GM12878 (cell line): ENCODE measurements around the gene MFAP4. TPM values are rescaled to one million over a fixed set of nuclear protein-coding genes. Genes with fewer than 3 reads are reported as not detected.

ENCODE experiments used
- ATAC-seq: fragments of 200-7000 bp; cut with Tn5 transposase; 3 replicates; pipeline ENCODE4 v1.9.1; 2020; ENCODE audit warnings: mild to moderate bottlenecking, moderate library complexity
- BruUV-seq: library from RNA; stranded (reverse); fragments of 400-500 nt; replicated peaks from 2 replicates; lab custom pipeline; 2021; lab: Mats Ljungman, UMichigan
- CTCF ChIA-PET: fragments of 300-600 bp; sonication (Branson Sonifier 250); formaldehyde crosslinking; extraction: SDS; loops from one replicate; lab custom pipeline; 2021; ENCODE audit warnings: inconsistent platforms; lab: Yijun Ruan, JAX
- POLR2A ChIA-PET: fragments of 350-600 bp; formaldehyde crosslinking; extraction: SDS; loops from one replicate; lab custom pipeline; 2021; ENCODE audit warnings: inconsistent platforms; lab: Charles Lee
- RAD21 ChIA-PET: fragments of 300-600 bp; sonication (Branson Sonifier 250); formaldehyde crosslinking; loops from one replicate; lab custom pipeline; 2023; ENCODE audit warnings: antibody characterized with exemption; ENCODE audit not compliant: unreplicated experiment; lab: Charles Lee
- SMC1A ChIA-PET: fragments of 300-600 bp; sonication (Branson Sonifier 250); formaldehyde crosslinking; loops from one replicate; lab custom pipeline; 2023; ENCODE audit not compliant: unreplicated experiment, uncharacterized antibody; lab: Charles Lee
- DNase-seq: peaks from one replicate; pipeline ENCODE4 v3.0.0-alpha.2; 2011; ENCODE audit warnings: low read depth, low spot score
- FAIRE-seq: peaks from 3 replicates; lab custom pipeline; 2011; peaks lifted over from hg19 to GRCh38; lab: Jason Lieb, UNC
- H2AFZ ChIP-seq: 2 replicates; pipeline ENCODE4 v1.6.0; 2011; ENCODE audit warnings: low read depth, low read length, control low read depth; ENCODE audit not compliant: control insufficient read depth
- H3K27ac ChIP-seq: 2 replicates; pipeline ENCODE4 v1.5.1; 2011; ENCODE audit warnings: control low read depth; ENCODE audit not compliant: control insufficient read depth, insufficient read depth
- H3K27me3 ChIP-seq, 2 experiments: replicated peaks in 1 of 2; 2 replicates each; pipeline versions ENCODE4 v1.6.0 to v1.6.1; 2011; ENCODE audit warnings: low read length in 1 of 2; ENCODE audit not compliant: control insufficient read depth in 2 of 2, insufficient read depth in 2 of 2
- H3K36me3 ChIP-seq, 2 experiments: 2 replicates each; pipeline ENCODE4 v1.5.1; 2011; ENCODE audit warnings: low read length in 1 of 2; ENCODE audit not compliant: control insufficient read depth in 2 of 2, insufficient read depth in 2 of 2
- H3K4me1 ChIP-seq: 2 replicates; pipeline ENCODE4 v1.6.1; 2011; ENCODE audit warnings: mild to moderate bottlenecking, low read length, moderate library complexity, mixed read lengths; ENCODE audit not compliant: control insufficient read depth, insufficient read depth
- H3K4me2 ChIP-seq: 2 replicates; pipeline ENCODE4 v1.6.0; 2011; ENCODE audit warnings: control low read depth; ENCODE audit not compliant: control insufficient read depth, insufficient read depth
- H3K4me3 ChIP-seq: fragments of 200-600 bp; sonication (generic); 2 replicates; pipeline ENCODE4 v1.5.1; 2016
- H3K79me2 ChIP-seq: 2 replicates; pipeline ENCODE4 v1.6.0; 2011; ENCODE audit warnings: low read length; ENCODE audit not compliant: control insufficient read depth, insufficient read depth
- H3K9ac ChIP-seq: 2 replicates; pipeline ENCODE4 v1.8.0; 2011; ENCODE audit warnings: low read length, control low read depth, mixed read lengths; ENCODE audit not compliant: control insufficient read depth, insufficient read depth
- H3K9me3 ChIP-seq: replicated peaks from 3 replicates; pipeline ENCODE4 v1.5.1; 2011; ENCODE audit warnings: mild to moderate bottlenecking, low read length; ENCODE audit not compliant: control insufficient read depth, insufficient read depth
- H4K20me1 ChIP-seq: 2 replicates; pipeline ENCODE4 v1.6.0; 2011; ENCODE audit not compliant: control insufficient read depth, insufficient read depth
- CBX5 ChIP-seq: sonication (generic); IDR thresholded peaks from 2 replicates; pipeline ENCODE4 v1.6.1; 2016; ENCODE audit warnings: low read depth, moderate library complexity, mild to moderate bottlenecking, inconsistent platforms
- CHD2 ChIP-seq: IDR thresholded peaks from 2 replicates; pipeline ENCODE4 v1.6.1; 2011; ENCODE audit warnings: low read depth, low read length, improper control_type of control experiment, borderline replicate concordance
- EGR1 ChIP-seq, 2 experiments: IDR thresholded peaks; 1 replicate in 1 of 2; 2 replicates in 1 of 2; pipeline ENCODE4 v1.6.1; 2011 to 2012; ENCODE audit warnings: low read depth in 2 of 2, low read length in 2 of 2, borderline replicate concordance in 1 of 2, mild to moderate bottlenecking in 1 of 2, moderate library complexity in 1 of 2
- IRF4 ChIP-seq: IDR thresholded peaks from 2 replicates; pipeline ENCODE4 v1.6.1; 2011; ENCODE audit warnings: low read depth, low read length
- MXI1 ChIP-seq: fragments of 150-350 bp; IDR thresholded peaks from 2 replicates; pipeline ENCODE4 v1.6.1; 2011; ENCODE audit warnings: low read depth, mild to moderate bottlenecking, inconsistent platforms, low read length, improper control_type of control experiment
- NFYB ChIP-seq: IDR thresholded peaks from 2 replicates; pipeline ENCODE4 v1.6.1; 2011; ENCODE audit warnings: low read depth, mild to moderate bottlenecking, low read length, improper control_type of control experiment, moderate library complexity; ENCODE audit not compliant: insufficient read depth
- STAT1 ChIP-seq: fragments of 450-650 bp; conservative IDR thresholded peaks from 2 replicates; pipeline ENCODE4 v1.6.1; 2014; ENCODE audit warnings: antibody characterized with exemption, mild to moderate bottlenecking
- WGBS: methylation state at CpG from one replicate; pipeline ENCODE4 v1.1.6; 2016; ENCODE audit warnings: low lambda C conversion rate; ENCODE audit not compliant: insufficient replicate concordance, insufficient coverage; ENCODE audit errors: missing lambda C conversion rate; 5-methylcytosine and 5-hydroxymethylcytosine counted together
- in situ Hi-C: fragments of 300-500 bp; cut with MboI; formaldehyde crosslinking; loops from 9 replicates; pipeline ENCODE4 v1.14.3; 2018; ENCODE audit warnings: mixed read lengths
- intact Hi-C: fragments of 100-400 bp; cut with micrococcal nuclease; formaldehyde crosslinking; loops from one replicate; pipeline ENCODE4 v1.14.2; 2022; ENCODE audit not compliant: unreplicated experiment
- polyA plus RNA-seq, 11 experiments: library from polyadenylated mRNA; depleted of rRNA in 4 of 11; unstranded in 6 of 11; stranded (reverse) in 5 of 11; fragments of >200 nt; fragmentation: Nextera tagmentation in 4 of 11; fragmentation: Illumina TruSeq in 1 of 11; extraction: Ambion mirVana in 4 of 11; extraction: Trizol in 1 of 11; gene quantifications; 1 replicate in 1 of 11; 2 replicates in 10 of 11; pipeline versions ENCODE4 v1.2.1 to v1.2.3, GENCODE V29; 2011 to 2016; ENCODE audit warnings: inconsistent platforms in 2 of 11, missing spikeins in 2 of 11, low read depth in 1 of 11
- total RNA-seq, 4 experiments: library from RNA; depleted of rRNA in 3 of 4; stranded (reverse); fragments of >200 nt in 3 of 4; fragmentation: Illumina TruSeq in 1 of 4; extraction: Trizol in 1 of 4; gene quantifications; 2 replicates each; pipeline versions ENCODE4 v1.2.1 to v1.2.3, GENCODE V29; 2013 to 2021
- TF ChIP-seq, protein P1 (sequence below): IDR thresholded peaks from 2 replicates; pipeline ENCODE4 v1.6.1; 2012; ENCODE audit warnings: mild to moderate bottlenecking, low read depth, low read length
- TF ChIP-seq, protein P2 (sequence below): fragments of 450-650 bp; IDR thresholded peaks from 2 replicates; pipeline ENCODE4 v1.6.1; 2016; ENCODE audit warnings: mild to moderate bottlenecking, moderate library complexity, borderline replicate concordance
- TF ChIP-seq, protein P3 (sequence below): fragments of 150-350 bp; IDR thresholded peaks from 2 replicates; pipeline ENCODE4 v1.6.1; 2014; ENCODE audit warnings: mild to moderate bottlenecking, low read depth, low read length
- TF ChIP-seq, protein P4 (sequence below): IDR thresholded peaks from 2 replicates; pipeline ENCODE4 v1.6.1; 2011; ENCODE audit warnings: borderline replicate concordance, low read depth, mild to moderate bottlenecking, moderate library complexity, mixed read lengths, low read length; ENCODE audit not compliant: insufficient read depth; ENCODE audit errors: extremely low read length

MFAP4 gene
- total and polyA plus RNA-seq, 10 of the 15 experiments (the other 5 are each of a cell fraction or from before 2014, with no cell fraction given): 0.08 to 0.28 (median 0.09) TPM; not detected in 7

DNA sequence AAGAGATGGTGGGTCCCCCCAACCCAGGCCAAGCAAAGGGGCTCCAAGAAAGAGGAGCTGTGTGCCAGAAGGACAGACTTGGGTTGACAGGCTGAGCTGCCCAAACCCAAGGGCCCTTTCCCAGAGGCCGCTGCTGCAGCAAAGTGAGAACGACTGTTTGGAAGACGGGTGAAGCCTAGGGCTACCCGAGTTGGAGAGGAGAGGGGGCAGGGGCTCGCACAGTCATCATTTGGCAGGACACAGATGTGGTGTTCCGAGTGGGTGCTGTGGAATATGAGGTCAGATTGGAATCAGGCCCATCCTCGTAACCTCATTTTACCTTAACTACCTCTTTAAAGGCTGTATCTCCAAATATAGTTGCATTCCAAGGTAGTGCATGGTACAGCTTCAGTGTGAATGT is 5.3 kb upstream of the MFAP4 start:
- ChIA-PET RAD21 (no interaction called here), POLR2A (no interaction called here), CTCF (no interaction called here), SMC1A (no interaction called here)
- FAIRE-seq (no peak), DNase-seq (no peak), ATAC-seq (no peak)
- 26% methylated on average over 7 of the region's 7 CpGs for WGBS
- Histone ChIP-seq H3K4me1 (0 out of 2 replicates have a peak, but pooled peaks cover under 1% of the 10 kb centered on the region), H3K9ac (no peak overlapping the region), H4K20me1 (no peaks in the 10 kb centered on the region), H3K27ac (no peak overlapping the region), H3K27me3 (peaks cover 0 to 1% of the 10 kb centered on the region in 2 experiments; a peak in 1 of 4 replicates), H3K36me3 (no peaks in the 10 kb centered on the region), H2AFZ (no peak overlapping the region), H3K4me3 (no peak overlapping the region), H3K9me3 (no peaks in the 10 kb centered on the region), H3K4me2 (no peak overlapping the region), H3K79me2 (no peaks in the 10 kb centered on the region)
- intact Hi-C loops (no loop called here), in situ Hi-C loops (no loop called here)
- TF ChIP-seq, protein P1, sequence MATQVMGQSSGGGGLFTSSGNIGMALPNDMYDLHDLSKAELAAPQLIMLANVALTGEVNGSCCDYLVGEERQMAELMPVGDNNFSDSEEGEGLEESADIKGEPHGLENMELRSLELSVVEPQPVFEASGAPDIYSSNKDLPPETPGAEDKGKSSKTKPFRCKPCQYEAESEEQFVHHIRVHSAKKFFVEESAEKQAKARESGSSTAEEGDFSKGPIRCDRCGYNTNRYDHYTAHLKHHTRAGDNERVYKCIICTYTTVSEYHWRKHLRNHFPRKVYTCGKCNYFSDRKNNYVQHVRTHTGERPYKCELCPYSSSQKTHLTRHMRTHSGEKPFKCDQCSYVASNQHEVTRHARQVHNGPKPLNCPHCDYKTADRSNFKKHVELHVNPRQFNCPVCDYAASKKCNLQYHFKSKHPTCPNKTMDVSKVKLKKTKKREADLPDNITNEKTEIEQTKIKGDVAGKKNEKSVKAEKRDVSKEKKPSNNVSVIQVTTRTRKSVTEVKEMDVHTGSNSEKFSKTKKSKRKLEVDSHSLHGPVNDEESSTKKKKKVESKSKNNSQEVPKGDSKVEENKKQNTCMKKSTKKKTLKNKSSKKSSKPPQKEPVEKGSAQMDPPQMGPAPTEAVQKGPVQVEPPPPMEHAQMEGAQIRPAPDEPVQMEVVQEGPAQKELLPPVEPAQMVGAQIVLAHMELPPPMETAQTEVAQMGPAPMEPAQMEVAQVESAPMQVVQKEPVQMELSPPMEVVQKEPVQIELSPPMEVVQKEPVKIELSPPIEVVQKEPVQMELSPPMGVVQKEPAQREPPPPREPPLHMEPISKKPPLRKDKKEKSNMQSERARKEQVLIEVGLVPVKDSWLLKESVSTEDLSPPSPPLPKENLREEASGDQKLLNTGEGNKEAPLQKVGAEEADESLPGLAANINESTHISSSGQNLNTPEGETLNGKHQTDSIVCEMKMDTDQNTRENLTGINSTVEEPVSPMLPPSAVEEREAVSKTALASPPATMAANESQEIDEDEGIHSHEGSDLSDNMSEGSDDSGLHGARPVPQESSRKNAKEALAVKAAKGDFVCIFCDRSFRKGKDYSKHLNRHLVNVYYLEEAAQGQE: no peak
- no peak for TF ChIP-seq CBX5
- TF ChIP-seq EGR1 (IDR thresholded peaks at IDR 0.05; ENCODE audit: borderline replicate concordance in 1 of 2, low read depth in 2 of 2, low read length in 2 of 2): no peak
- TF ChIP-seq STAT1: no peak
- TF ChIP-seq, protein P2, sequence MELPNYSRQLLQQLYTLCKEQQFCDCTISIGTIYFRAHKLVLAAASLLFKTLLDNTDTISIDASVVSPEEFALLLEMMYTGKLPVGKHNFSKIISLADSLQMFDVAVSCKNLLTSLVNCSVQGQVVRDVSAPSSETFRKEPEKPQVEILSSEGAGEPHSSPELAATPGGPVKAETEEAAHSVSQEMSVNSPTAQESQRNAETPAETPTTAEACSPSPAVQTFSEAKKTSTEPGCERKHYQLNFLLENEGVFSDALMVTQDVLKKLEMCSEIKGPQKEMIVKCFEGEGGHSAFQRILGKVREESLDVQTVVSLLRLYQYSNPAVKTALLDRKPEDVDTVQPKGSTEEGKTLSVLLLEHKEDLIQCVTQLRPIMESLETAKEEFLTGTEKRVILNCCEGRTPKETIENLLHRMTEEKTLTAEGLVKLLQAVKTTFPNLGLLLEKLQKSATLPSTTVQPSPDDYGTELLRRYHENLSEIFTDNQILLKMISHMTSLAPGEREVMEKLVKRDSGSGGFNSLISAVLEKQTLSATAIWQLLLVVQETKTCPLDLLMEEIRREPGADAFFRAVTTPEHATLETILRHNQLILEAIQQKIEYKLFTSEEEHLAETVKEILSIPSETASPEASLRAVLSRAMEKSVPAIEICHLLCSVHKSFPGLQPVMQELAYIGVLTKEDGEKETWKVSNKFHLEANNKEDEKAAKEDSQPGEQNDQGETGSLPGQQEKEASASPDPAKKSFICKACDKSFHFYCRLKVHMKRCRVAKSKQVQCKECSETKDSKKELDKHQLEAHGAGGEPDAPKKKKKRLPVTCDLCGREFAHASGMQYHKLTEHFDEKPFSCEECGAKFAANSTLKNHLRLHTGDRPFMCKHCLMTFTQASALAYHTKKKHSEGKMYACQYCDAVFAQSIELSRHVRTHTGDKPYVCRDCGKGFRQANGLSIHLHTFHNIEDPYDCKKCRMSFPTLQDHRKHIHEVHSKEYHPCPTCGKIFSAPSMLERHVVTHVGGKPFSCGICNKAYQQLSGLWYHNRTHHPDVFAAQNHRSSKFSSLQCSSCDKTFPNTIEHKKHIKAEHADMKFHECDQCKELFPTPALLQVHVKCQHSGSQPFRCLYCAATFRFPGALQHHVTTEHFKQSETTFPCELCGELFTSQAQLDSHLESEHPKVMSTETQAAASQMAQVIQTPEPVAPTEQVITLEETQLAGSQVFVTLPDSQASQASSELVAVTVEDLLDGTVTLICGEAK: no peak
- no peak for TF ChIP-seq CHD2
- no peak for TF ChIP-seq NFYB
- no peak for TF ChIP-seq IRF4
- TF ChIP-seq, protein P3, sequence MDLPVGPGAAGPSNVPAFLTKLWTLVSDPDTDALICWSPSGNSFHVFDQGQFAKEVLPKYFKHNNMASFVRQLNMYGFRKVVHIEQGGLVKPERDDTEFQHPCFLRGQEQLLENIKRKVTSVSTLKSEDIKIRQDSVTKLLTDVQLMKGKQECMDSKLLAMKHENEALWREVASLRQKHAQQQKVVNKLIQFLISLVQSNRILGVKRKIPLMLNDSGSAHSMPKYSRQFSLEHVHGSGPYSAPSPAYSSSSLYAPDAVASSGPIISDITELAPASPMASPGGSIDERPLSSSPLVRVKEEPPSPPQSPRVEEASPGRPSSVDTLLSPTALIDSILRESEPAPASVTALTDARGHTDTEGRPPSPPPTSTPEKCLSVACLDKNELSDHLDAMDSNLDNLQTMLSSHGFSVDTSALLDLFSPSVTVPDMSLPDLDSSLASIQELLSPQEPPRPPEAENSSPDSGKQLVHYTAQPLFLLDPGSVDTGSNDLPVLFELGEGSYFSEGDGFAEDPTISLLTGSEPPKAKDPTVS: no peak
- TF ChIP-seq, protein P4, sequence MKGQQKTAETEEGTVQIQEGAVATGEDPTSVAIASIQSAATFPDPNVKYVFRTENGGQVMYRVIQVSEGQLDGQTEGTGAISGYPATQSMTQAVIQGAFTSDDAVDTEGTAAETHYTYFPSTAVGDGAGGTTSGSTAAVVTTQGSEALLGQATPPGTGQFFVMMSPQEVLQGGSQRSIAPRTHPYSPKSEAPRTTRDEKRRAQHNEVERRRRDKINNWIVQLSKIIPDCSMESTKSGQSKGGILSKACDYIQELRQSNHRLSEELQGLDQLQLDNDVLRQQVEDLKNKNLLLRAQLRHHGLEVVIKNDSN: no peak
- no peak for TF ChIP-seq MXI1
- no TSS peak for BruUV-seq
